Measurements from ENCODE around the gene DENND1B. TPM values are rescaled to one million over a fixed set of nuclear protein-coding genes. Genes with fewer than 3 reads are reported as not detected.

Gene DENND1B, protein sequence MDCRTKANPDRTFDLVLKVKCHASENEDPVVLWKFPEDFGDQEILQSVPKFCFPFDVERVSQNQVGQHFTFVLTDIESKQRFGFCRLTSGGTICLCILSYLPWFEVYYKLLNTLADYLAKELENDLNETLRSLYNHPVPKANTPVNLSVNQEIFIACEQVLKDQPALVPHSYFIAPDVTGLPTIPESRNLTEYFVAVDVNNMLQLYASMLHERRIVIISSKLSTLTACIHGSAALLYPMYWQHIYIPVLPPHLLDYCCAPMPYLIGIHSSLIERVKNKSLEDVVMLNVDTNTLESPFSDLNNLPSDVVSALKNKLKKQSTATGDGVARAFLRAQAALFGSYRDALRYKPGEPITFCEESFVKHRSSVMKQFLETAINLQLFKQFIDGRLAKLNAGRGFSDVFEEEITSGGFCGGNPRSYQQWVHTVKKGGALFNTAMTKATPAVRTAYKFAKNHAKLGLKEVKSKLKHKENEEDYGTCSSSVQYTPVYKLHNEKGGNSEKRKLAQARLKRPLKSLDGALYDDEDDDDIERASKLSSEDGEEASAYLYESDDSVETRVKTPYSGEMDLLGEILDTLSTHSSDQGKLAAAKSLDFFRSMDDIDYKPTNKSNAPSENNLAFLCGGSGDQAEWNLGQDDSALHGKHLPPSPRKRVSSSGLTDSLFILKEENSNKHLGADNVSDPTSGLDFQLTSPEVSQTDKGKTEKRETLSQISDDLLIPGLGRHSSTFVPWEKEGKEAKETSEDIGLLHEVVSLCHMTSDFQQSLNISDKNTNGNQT
- 12.7 and 14.1 TPM in 2 replicates for total RNA-seq (2021)
- percentile 79 among the genes with signal in this experiment for Bru-seq, nascent RNA
- percentile 70 among the genes with signal in this experiment for BruChase-seq, experiment 1, labeled RNA remaining after a 2-hour chase
- percentile 54 among the genes with signal in this experiment for BruChase-seq, experiment 2, labeled RNA remaining after a 6-hour chase
- long read RNA-seq, partial matches to known transcripts = 0 of 5 reads
- long read RNA-seq, other reads (novel, unspliced or antisense) = 5 of 5 reads

DNA sequence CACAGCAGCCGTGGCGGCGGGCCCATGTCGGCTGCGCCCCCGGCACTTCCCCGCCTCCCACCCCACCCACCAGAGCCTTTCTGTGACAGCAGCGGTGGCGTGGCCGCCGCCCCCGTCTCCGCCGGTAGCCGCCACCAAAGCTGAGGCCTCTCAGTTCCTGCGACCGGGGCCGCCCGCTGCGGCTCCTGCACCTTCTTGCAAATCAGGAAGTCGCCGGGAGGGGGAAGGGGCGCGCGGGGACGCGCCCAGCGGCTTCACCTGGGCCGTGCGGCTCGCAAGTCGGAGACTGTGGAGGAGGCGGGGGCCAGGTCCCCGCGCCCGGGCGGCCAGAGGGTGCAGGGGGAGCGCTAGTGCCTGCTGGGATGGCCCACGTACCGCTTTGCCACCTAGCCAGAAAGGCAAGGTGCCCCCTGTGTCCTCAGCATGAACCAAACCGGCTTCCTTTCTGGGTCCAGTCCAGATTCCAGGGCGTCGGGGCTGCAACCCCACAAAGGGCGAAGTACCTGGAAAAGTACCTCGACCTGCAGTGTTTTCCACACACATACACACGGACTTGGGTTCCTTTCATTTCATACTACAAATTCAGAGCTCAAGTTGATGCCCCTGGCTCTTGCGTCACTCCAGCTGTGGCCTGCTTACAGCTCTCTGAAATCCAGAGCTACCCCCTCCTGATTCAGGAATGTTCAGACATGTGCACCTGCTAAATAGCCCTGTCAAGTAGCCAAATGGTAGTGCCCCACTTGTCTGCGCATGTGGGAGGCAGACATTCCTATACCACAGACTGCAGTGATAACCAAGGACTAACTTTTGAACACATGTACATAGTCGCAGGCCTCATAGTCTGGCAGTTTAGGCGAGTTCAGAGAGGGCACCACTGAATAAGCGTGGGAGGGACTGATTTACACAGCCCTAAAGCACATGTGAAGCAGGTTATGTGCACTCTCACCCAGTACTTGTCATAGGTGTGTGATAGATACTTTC lies at the start of gene DENND1B:
TSS of gene DENND1B (minus strand) at position 199 of the 981 bp plus-strand sequence. CDS start 325 bp downstream, outside the sequence.
- Histone ChIP-seq H3K4me2 (peak within 1 kb of the TSS; percentile 90), H2AFZ (peak within 1 kb of the TSS; percentile 94), H3K4me3 (peak within 1 kb of the TSS; percentile 97), H3K79me2 (ENCODE audit: low read depth) (peaks cover 38% of the 10 kb centered on the region), H3K27ac (peak within 1 kb of the TSS; percentile 95), H3K27me3 (ENCODE audit: insufficient read depth, low read depth) (no peaks in the 10 kb centered on the region), H3F3A (ENCODE audit: insufficient read depth, low read depth) (peaks cover 31% of the 10 kb centered on the region), H3K4me1 (replicated peaks; ENCODE audit: insufficient read depth) (peaks cover 48% of the 10 kb centered on the region), H3K9me2 (ENCODE audit: insufficient read depth) (no peaks in the 10 kb centered on the region), H3K9me3 (ENCODE audit: insufficient read depth, low read depth) (no peaks in the 10 kb centered on the region), H3K36me3 (ENCODE audit: low read depth) (no peaks in the 10 kb centered on the region), H4K20me1 (ENCODE audit: insufficient read depth) (no peaks in the 10 kb centered on the region)
- BruUV-seq (replicated peaks) = no TSS peak
- TF ChIP-seq, protein P1, sequence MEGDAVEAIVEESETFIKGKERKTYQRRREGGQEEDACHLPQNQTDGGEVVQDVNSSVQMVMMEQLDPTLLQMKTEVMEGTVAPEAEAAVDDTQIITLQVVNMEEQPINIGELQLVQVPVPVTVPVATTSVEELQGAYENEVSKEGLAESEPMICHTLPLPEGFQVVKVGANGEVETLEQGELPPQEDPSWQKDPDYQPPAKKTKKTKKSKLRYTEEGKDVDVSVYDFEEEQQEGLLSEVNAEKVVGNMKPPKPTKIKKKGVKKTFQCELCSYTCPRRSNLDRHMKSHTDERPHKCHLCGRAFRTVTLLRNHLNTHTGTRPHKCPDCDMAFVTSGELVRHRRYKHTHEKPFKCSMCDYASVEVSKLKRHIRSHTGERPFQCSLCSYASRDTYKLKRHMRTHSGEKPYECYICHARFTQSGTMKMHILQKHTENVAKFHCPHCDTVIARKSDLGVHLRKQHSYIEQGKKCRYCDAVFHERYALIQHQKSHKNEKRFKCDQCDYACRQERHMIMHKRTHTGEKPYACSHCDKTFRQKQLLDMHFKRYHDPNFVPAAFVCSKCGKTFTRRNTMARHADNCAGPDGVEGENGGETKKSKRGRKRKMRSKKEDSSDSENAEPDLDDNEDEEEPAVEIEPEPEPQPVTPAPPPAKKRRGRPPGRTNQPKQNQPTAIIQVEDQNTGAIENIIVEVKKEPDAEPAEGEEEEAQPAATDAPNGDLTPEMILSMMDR (conservative IDR thresholded peaks at IDR 0.05) = peak; percentile 37; the same call in 1 of the 2 replicates
- TF ChIP-seq EZH2 (IDR thresholded peaks at IDR 0.05; ENCODE audit: low read depth) = no peak
- POLR2A ChIA-PET (ENCODE audit: unreplicated experiment) = interaction anchor here (0.5 to 0.6 kb wide), 2 partner anchors 48 to 697 kb away, joined by 3 to 8 read pairs; no protein-coding TSS in a partner anchor
- DNase-seq = peak; percentile 78 to 80
- CTCF ChIA-PET = interaction anchor here (0.6 kb wide), 1 partner anchor 830 kb away, joined by 3 read pairs; no protein-coding TSS in a partner anchor
- intact Hi-C loops (cut with micrococcal nuclease; ENCODE audit: unreplicated experiment) = loop anchor here (10.0 kb wide), 2 partner anchors 669 to 909 kb away; no protein-coding TSS in a partner anchor

DNA sequence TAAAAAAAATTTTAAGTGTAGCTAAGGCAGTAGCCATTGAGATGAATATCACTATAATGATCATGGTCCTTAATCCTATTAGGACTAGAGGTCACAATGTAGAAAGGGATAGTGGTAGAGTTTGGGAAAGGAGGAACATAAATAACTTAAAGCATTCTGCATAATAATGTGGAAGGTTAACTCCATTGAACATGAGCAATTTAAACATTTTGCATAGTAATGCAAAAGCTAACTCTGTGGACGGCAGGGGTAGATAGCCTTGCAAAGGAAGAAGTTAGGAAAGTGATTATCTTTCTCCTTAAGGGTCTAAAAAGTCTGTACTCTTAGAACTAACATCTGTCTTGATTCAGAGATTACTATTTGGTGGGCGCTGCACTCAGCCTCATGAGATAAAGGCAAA lies 39.0 kb upstream of the DENND1B start:
- no peaks in the 10 kb centered on the region for H3K36me3 ChIP-seq (ENCODE audit: low read depth)
- H3K27me3 ChIP-seq (ENCODE audit: insufficient read depth, low read depth) = no peaks in the 10 kb centered on the region
- H3K4me3 ChIP-seq = no peak overlapping the region
- CTCF ChIA-PET = no interaction called here
- H3K9me3 ChIP-seq (ENCODE audit: insufficient read depth, low read depth) = 0 out of 2 replicates have a peak, but pooled peaks cover 5% of the 10 kb centered on the region
- no peaks in the 10 kb centered on the region for H3K9me2 ChIP-seq (ENCODE audit: insufficient read depth)
- DNase-seq = no peak
- H2AFZ ChIP-seq = no peak overlapping the region
- intact Hi-C loops (cut with micrococcal nuclease; ENCODE audit: unreplicated experiment) = no loop called here
- no peak overlapping the region for H3K4me2 ChIP-seq
- no TSS peak for BruUV-seq (replicated peaks)
- POLR2A ChIA-PET (ENCODE audit: unreplicated experiment) = no interaction called here
- H4K20me1 ChIP-seq (ENCODE audit: insufficient read depth) = no peaks in the 10 kb centered on the region
- H3F3A ChIP-seq (ENCODE audit: insufficient read depth, low read depth) = no peaks in the 10 kb centered on the region
- H3K4me1 ChIP-seq (replicated peaks; ENCODE audit: insufficient read depth) = no peaks in the 10 kb centered on the region
- no peak overlapping the region for H3K27ac ChIP-seq
- H3K79me2 ChIP-seq (ENCODE audit: low read depth) = no peaks in the 10 kb centered on the region
- TF ChIP-seq, protein P1 (conservative IDR thresholded peaks at IDR 0.05) = no peak
- no peak for TF ChIP-seq EZH2 (IDR thresholded peaks at IDR 0.05; ENCODE audit: low read depth)
